Nephron progenitor cell (in vitro differentiated cells): ENCODE data around the gene ADAM10.

Experiments
- DNase-seq: peaks from one replicate; pipeline ENCODE4 v3.0.0; 2021
- H3K27ac Mint-ChIP-seq: 2 replicates; pipeline ENCODE4 v1.8.0; 2021; ENCODE audit warnings: mild to moderate bottlenecking, moderate library complexity, mixed read lengths
- H3K27me3 Mint-ChIP-seq: 2 replicates; pipeline ENCODE4 v1.8.0; 2021; ENCODE audit warnings: mild to moderate bottlenecking, low read depth, mixed read lengths; ENCODE audit not compliant: poor library complexity
- H3K36me3 Mint-ChIP-seq: 2 replicates; pipeline ENCODE4 v1.8.0; 2021; ENCODE audit warnings: low read depth, mixed read lengths
- H3K4me1 Mint-ChIP-seq: 2 replicates; pipeline ENCODE4 v1.8.0; 2021; ENCODE audit warnings: mixed read lengths
- H3K4me3 Mint-ChIP-seq: 2 replicates; pipeline ENCODE4 v1.8.0; 2021; ENCODE audit warnings: mild to moderate bottlenecking, moderate library complexity, mixed read lengths
- H3K9me3 Mint-ChIP-seq: 2 replicates; pipeline ENCODE4 v1.8.0; 2021; ENCODE audit warnings: mild to moderate bottlenecking, moderate library complexity, mixed read lengths
- TF ChIP-seq, protein P1 (sequence below): fragments of 200-600 bp; sonication (generic); IDR thresholded peaks from 2 replicates; pipeline ENCODE4 v1.5.0; 2021; ENCODE audit warnings: antibody characterized with exemption

ADAM10 gene

GRCh38 chr15:58677426-58677825 lies 72.1 kb downstream of the ADAM10 start:
- no peak for DNase-seq
- TF ChIP-seq, protein P1, sequence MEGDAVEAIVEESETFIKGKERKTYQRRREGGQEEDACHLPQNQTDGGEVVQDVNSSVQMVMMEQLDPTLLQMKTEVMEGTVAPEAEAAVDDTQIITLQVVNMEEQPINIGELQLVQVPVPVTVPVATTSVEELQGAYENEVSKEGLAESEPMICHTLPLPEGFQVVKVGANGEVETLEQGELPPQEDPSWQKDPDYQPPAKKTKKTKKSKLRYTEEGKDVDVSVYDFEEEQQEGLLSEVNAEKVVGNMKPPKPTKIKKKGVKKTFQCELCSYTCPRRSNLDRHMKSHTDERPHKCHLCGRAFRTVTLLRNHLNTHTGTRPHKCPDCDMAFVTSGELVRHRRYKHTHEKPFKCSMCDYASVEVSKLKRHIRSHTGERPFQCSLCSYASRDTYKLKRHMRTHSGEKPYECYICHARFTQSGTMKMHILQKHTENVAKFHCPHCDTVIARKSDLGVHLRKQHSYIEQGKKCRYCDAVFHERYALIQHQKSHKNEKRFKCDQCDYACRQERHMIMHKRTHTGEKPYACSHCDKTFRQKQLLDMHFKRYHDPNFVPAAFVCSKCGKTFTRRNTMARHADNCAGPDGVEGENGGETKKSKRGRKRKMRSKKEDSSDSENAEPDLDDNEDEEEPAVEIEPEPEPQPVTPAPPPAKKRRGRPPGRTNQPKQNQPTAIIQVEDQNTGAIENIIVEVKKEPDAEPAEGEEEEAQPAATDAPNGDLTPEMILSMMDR: no peak
- no peak overlapping the region for H3K4me3 Mint-ChIP-seq

DNA sequence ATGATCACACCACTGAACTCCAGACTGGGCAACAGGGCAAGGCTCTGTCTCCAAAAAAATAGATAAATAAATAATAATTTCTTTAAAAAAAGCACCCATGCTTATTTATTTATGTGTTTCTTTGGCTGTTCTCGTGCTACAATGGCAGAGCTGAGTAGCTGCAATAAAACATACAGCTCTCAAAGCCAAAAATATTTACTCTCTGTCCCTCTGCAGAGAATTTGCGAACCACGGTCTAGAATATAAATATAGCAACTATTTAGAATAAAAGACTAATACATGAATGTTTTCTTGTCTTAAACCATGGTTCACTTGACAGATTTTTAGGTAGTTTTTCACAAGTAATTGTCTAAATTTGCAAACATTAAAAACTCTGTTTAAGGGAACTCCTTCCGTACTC lies 72.7 kb downstream of the ADAM10 start:
- TF ChIP-seq, protein P1: no peak
- H3K4me1 Mint-ChIP-seq: no peaks in the 10 kb centered on the region
- peak overlapping the region; percentile 61 for H3K27ac Mint-ChIP-seq
- peaks cover 30% of the 10 kb centered on the region for H3K36me3 Mint-ChIP-seq
- no peaks in the 10 kb centered on the region for H3K27me3 Mint-ChIP-seq
- no peak overlapping the region for H3K4me3 Mint-ChIP-seq
- H3K9me3 Mint-ChIP-seq: no peaks in the 10 kb centered on the region
- DNase-seq: no peak

More at GRCh38 chr15:58677426-58677825, 72.1 kb downstream of the ADAM10 start:
- no peak overlapping the region for H3K27ac Mint-ChIP-seq
- peaks cover 26% of the 10 kb centered on the region for H3K36me3 Mint-ChIP-seq
- no peaks in the 10 kb centered on the region for H3K27me3 Mint-ChIP-seq
- no peaks in the 10 kb centered on the region for H3K4me1 Mint-ChIP-seq
- H3K9me3 Mint-ChIP-seq: no peaks in the 10 kb centered on the region

DNA sequence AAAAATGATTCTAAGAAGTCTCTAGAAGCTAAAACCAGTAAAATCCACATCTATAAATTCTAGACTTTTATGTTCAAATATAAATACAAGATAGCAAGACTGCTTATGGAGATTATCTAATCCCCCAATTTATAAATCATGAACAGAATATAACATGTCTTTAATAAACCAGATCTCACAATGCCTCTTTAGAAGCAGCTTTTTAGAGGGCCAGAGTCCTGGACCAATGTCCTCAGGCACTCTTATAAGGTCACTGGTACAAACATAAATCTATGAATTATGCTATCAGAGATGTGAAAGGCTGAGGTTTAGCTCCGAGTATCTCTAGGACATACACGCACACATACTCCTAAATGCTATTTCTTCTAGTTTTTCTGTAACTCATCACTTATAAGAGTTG lies 78.3 kb downstream of the ADAM10 start:
- no peak overlapping the region for H3K27ac Mint-ChIP-seq
- no peak for DNase-seq
- H3K27me3 Mint-ChIP-seq: no peaks in the 10 kb centered on the region
- H3K9me3 Mint-ChIP-seq: no peaks in the 10 kb centered on the region
- peaks cover 20% of the 10 kb centered on the region for H3K36me3 Mint-ChIP-seq
- H3K4me3 Mint-ChIP-seq: no peak overlapping the region
- H3K4me1 Mint-ChIP-seq: peaks cover 11% of the 10 kb centered on the region
- TF ChIP-seq, protein P1: no peak

DNA sequence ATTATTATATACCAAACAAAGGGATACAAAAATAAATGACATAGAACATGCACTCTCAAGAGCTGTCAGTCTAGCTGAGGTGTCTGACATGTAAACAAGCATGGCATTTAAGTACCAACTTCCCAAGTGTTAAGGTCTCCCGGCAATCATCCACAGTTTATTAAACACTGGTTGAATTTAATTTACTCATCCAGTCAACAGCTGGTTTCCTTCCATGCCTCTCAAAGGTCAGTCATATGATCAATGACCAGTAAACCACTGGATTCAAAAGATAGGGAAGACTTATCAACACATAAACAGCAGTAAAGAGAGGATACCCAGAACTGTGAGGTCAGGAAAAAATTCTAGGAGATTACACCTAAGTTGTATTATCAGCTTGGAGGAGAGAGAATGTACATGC lies 80.4 kb downstream of the ADAM10 start:
- Mint-ChIP-seq H3K9me3 (no peaks in the 10 kb centered on the region), H3K36me3 (peaks cover 30% of the 10 kb centered on the region), H3K27ac (peak overlapping the region; percentile 33), H3K4me3 (no peak overlapping the region), H3K27me3 (no peaks in the 10 kb centered on the region), H3K4me1 (peaks cover 11% of the 10 kb centered on the region)
- DNase-seq: no peak
- TF ChIP-seq, protein P1: no peak

DNA sequence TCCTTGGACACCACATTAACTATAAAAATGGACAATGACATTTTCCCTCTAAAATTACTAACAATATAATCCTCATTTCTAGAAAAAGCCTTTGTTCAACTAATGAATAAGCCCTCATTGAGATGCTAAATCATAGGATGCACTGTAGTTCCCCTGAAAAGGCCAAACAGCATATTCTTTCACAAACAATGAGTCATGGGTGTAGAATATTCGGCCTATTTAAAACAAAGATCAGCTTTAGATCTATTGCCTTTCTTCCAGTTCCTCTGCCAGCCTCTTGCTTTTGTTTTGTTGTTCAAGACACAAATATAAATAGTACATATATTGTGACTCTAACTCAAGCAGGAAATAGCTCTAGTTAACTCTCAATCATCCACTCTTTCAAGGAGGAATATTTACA lies 82.5 kb downstream of the ADAM10 start:
- TF ChIP-seq, protein P1: no peak
- Mint-ChIP-seq H3K27ac (peak overlapping the region; percentile 12), H3K36me3 (peaks cover 37% of the 10 kb centered on the region), H3K27me3 (no peaks in the 10 kb centered on the region), H3K4me3 (no peak overlapping the region), H3K9me3 (no peaks in the 10 kb centered on the region), H3K4me1 (peaks cover 11% of the 10 kb centered on the region)
- no peak for DNase-seq

GRCh38 chr15:58665672-58666071 lies 83.8 kb downstream of the ADAM10 start:
- no peak for DNase-seq
- Mint-ChIP-seq H3K9me3 (peaks cover 11% of the 10 kb centered on the region), H3K4me1 (peaks cover 11% of the 10 kb centered on the region), H3K27me3 (no peaks in the 10 kb centered on the region), H3K4me3 (no peak overlapping the region), H3K36me3 (peaks cover 50% of the 10 kb centered on the region), H3K27ac (no peak overlapping the region)
- TF ChIP-seq, protein P1: no peak
